Tibial nerve (tissue), 3 donors: ENCODE results near the gene MAOA.

ENCODE experiments used
- POLR2A ChIP-seq, 2 donors: fragments of 450-650 bp; IDR thresholded peaks; one replicate each; pipeline ENCODE4 v1.6.1; 2017; ENCODE audit warnings: antibody characterized with exemption in 2 of 2, mild to moderate bottlenecking in 2 of 2, moderate library complexity in 2 of 2
- TF ChIP-seq, protein P1 (sequence below), 5 experiments: fragments of 200-600 bp in 3 of 5; fragments of 450-650 bp in 2 of 5; sonication (generic) in 3 of 5; IDR thresholded peaks; one replicate each; pipeline ENCODE4 v1.5.1; 2016 to 2019; ENCODE audit warnings: antibody characterized with exemption in 5 of 5, mild to moderate bottlenecking in 3 of 5, moderate library complexity in 2 of 5

DNA sequence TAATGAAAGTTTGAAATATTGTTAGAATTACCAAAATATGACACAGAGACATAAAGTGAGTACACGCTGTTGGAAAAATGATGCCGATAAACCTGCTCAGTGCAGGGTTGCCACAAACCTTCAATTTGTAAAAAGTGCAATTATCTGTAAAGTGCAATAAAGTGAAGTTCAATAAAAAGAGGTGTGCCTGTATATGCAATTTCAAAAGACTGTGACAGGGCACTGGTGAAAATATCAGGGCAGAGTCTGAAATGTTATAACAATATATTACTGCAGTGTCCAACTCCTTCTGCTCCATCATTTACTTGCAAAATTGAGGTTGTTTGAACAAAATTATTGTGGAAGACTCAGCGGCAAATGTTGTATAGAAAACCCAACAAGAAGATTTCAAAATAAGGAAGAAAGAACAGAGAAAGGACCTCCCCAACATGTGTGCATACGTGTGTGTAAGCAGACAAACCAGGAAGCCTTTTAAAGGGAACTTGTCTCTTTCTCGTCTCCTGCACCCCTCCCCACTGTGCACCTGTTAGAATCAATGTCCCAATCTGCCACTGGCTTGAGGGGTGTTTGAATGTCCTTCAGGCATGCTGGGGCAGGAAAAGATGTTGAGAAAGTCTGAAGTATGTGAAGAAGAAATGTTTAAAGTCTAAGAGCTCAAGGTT lies 130.0 kb downstream of the MAOA start:
- TF ChIP-seq, protein P1, sequence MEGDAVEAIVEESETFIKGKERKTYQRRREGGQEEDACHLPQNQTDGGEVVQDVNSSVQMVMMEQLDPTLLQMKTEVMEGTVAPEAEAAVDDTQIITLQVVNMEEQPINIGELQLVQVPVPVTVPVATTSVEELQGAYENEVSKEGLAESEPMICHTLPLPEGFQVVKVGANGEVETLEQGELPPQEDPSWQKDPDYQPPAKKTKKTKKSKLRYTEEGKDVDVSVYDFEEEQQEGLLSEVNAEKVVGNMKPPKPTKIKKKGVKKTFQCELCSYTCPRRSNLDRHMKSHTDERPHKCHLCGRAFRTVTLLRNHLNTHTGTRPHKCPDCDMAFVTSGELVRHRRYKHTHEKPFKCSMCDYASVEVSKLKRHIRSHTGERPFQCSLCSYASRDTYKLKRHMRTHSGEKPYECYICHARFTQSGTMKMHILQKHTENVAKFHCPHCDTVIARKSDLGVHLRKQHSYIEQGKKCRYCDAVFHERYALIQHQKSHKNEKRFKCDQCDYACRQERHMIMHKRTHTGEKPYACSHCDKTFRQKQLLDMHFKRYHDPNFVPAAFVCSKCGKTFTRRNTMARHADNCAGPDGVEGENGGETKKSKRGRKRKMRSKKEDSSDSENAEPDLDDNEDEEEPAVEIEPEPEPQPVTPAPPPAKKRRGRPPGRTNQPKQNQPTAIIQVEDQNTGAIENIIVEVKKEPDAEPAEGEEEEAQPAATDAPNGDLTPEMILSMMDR (IDR thresholded peaks at IDR 0.05): no peak
- no peak for TF ChIP-seq POLR2A (IDR thresholded peaks at IDR 0.05)
